Measurements from ENCODE around the gene NONO.

NONO gene

GRCh38 chrX:71245159-71245558 is 38.3 kb upstream of the NONO start:
- DNase-seq (ENCODE audit: low read depth) = no peak
- no peak for TF ChIP-seq CTCF (IDR thresholded peaks at IDR 0.05; ENCODE audit: control insufficient read depth, insufficient read depth, low read depth, low read length, missing control alignments)

GRCh38 chrX:71250841-71251240 is 32.6 kb upstream of the NONO start:
- DNase-seq (ENCODE audit: low read depth) = no peak
- H3K4me3 ChIP-seq (ENCODE audit: control insufficient read depth, low read depth, low read length) = no peak overlapping the region
- no peak for TF ChIP-seq CTCF (IDR thresholded peaks at IDR 0.05; ENCODE audit: control insufficient read depth, insufficient read depth, low read depth, low read length, missing control alignments)

More at GRCh38 chrX:71245159-71245558, 38.3 kb upstream of the NONO start:
- H3K4me3 ChIP-seq (ENCODE audit: control insufficient read depth, low read depth, low read length) = no peak overlapping the region

DNA sequence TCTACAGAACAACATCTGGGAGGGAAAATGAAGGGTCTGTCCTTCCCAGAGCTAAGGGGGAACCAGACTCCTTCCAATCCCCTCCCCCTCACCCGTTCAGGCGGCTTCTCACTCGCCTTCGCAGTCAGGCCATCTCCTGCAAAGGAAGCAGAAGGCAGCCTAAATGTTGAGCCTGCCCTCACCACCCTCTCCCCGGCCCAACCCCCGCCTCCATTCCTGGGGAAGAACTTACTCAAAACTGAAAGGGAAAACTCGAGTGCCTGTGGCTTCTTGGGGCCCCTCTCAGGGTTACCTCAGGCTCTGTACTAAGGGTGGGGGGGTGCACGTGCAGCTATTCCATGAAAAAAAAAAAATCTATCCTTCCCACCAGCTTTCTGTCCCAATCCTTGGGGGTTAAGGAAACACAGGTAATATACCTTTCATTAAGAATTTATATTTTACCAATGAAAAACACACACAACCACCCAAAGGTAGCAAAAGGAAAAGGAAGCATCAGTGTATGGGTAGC is 31.9 kb upstream of the NONO start:
- DNase-seq (ENCODE audit: low read depth) = no peak
- TF ChIP-seq CTCF (IDR thresholded peaks at IDR 0.05; ENCODE audit: control insufficient read depth, insufficient read depth, low read depth, low read length, missing control alignments) = no peak
- no peak overlapping the region for H3K4me3 ChIP-seq (ENCODE audit: control insufficient read depth, low read depth, low read length)

GRCh38 chrX:71252221-71252620 is 31.2 kb upstream of the NONO start:
- TF ChIP-seq CTCF (IDR thresholded peaks at IDR 0.05; ENCODE audit: control insufficient read depth, insufficient read depth, low read depth, low read length, missing control alignments) = no peak
- H3K4me3 ChIP-seq (ENCODE audit: control insufficient read depth, low read depth, low read length) = no peak overlapping the region
- no peak for DNase-seq (ENCODE audit: low read depth)

DNA sequence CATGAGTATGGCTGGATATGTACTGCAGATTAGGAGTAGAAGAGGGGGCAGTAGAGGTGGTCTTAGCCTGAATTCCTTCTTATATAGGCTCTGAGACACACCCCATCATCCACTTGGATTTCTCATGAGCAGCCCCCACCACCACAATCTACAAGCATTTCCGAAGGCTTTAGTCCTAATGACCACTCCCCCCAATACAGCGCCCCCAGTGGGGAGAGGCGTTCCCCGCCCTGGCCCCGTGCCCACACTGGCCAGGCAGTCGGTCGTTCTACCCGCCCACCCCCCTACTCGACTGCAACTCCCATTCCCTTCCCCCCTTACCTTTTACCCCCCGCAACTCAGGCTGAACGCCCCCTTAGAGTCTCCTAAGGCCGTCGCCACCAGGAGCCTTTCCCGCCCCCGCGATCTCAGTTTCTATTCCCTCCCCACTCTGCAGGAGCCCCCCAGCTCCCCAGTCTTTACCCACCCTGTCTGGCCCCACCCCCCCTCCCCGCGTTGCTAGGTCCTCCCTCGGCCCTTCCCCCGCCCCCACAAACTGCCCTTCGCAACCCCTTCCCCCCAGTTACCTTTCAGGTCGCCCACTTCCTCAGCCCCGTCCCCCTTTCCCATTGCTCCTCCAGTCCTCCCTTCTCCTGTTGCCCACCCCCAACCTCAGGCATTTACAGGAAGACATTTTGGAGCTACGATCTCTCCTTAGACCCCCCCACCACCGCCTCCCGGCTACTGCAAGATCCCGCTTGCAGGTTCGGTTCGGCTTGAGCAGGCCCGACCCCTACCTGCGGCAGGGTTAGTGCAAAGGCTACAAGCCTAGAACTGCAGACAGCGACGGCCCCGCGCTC is 30.0 kb upstream of the NONO start:
- H3K4me3 ChIP-seq (ENCODE audit: control insufficient read depth, low read depth, low read length) = peak overlapping the region; percentile 78
- no peak for DNase-seq (ENCODE audit: low read depth)
- TF ChIP-seq CTCF (IDR thresholded peaks at IDR 0.05; ENCODE audit: control insufficient read depth, insufficient read depth, low read depth, low read length, missing control alignments) = peak; percentile 60

DNA sequence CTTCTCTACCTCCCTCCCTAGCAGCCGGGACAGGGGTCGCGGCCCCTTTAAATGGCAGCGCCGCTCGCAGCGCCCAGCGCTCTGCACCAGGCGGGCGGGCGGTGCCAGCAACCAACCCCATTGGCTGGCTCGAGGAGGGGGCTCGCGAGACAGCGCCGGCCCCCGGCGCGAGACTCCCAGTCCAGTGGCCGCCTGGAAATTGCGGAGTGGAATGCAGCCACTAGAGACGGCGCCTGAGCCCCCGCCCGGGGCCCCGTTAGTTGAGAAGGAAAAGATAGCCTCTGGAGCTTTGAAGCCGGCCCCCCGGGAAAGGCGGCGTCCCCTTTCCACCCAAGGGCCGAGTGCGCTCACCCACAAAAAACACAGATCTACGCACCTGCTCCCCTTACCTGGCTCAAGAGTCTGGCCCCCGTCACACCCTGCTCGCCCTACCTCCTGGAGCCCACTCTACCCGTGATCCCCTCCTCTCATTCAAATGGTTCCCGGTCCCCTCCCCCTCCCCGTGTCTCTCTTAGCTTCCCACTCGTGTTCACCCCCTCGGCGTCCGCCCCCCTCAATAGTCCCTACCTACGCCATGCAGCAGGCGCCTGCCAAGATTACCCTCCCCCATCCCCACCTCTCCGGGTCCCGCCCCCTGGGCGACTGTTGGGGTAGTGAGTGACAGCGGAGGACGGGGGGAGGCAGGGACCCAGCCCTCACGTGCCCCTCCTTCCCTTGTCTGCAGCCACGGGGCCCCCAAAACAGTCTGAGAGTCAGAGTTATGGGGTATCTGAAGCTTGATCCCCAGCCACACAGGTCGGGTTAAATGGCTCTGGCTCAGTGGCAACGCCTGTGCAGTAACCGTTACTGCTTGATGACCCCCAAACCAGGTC is 29.1 kb upstream of the NONO start, which contains the start of gene ZMYM3:
ZMYM3 (minus strand) TSS at position 49 of the 872 bp plus-strand sequence. CDS start 885 bp downstream, outside the sequence.
- TF ChIP-seq CTCF (IDR thresholded peaks at IDR 0.05; ENCODE audit: control insufficient read depth, insufficient read depth, low read depth, low read length, missing control alignments) = no peak
- peak; percentile 31 for DNase-seq (ENCODE audit: low read depth)
- peak within 1 kb of the TSS; percentile 78 for H3K4me3 ChIP-seq (ENCODE audit: control insufficient read depth, low read depth, low read length)
